SK-N-MC (cell line): ENCODE data around the gene KRTAP10-5.

ENCODE experiments used
- EZH2 ChIP-seq: fragments of 200-600 bp; sonication (generic); IDR thresholded peaks from one replicate; pipeline ENCODE4 v1.6.1; 2017; ENCODE audit warnings: antibody characterized with exemption
- FOXP2 ChIP-seq: optimal IDR thresholded peaks from 2 replicates; pipeline ENCODE3; 2011; ENCODE audit warnings: mild to moderate bottlenecking, moderate library complexity; ENCODE audit not compliant: insufficient read depth; ENCODE audit errors: extremely low read length, control extremely low read depth
- POLR2AphosphoS5 ChIP-seq: IDR thresholded peaks from 2 replicates; pipeline ENCODE4 v1.6.1; 2012; ENCODE audit warnings: mild to moderate bottlenecking, low read depth, low read length, borderline replicate concordance

- TF ChIP-seq EZH2 (no peak), POLR2AphosphoS5 (no peak), FOXP2 (no peak)
Measured at GRCh38 chr21:44531606-44532564, 48.5 kb downstream of the KRTAP10-5 start.
